ENCODE measurements around the gene PPP1R1B. TPM values are rescaled to one million over a fixed set of nuclear protein-coding genes. Genes with fewer than 3 reads are reported as not detected.

Gene PPP1R1B
- total and polyA plus RNA-seq, 9 of the 15 experiments (the other 6 are each of a cell fraction or from before 2014, with no cell fraction given), result 0.07 to 0.18 (median 0.10) TPM; not detected in 4

DNA sequence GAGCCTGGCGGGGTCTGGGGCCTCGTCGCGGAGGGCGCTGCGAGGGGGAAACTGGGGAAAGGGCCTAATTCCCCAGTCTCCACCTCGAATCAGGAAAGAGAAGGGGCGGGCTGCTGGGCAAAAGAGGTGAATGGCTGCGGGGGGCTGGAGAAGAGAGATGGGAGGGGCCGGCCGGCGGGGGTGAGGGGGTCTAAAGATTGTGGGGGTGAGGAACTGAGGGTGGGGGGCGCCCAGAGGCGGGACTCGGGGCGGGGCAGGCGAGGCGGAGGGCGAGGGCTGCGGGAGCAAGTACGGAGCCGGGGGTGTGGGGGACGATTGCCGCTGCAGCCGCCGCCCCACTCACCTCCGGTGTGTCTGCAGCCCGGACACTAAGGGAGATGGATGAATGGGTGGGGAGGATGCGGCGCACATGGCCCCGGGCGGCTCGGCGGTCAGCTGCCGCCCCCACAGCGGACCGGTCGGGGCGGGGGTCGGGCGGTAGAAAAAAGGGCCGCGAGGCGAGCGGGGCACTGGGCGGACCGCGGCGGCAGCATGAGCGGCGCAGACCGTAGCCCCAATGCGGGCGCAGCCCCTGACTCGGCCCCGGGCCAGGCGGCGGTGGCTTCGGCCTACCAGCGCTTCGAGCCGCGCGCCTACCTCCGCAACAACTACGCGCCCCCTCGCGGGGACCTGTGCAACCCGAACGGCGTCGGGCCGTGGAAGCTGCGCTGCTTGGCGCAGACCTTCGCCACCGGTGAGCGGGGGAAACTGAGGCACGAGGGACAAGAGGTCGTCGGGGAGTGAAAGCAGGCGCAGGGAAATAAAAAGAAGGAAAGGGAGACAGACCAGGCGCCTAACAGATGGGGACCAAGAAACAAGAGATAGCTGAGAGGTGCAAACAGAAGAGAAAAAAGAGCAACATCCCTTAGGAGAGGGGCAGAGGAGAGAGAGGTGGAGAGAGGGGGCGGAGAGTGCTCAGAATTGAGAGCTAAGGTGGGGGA, 41.5 kb downstream of the PPP1R1B start, which contains the start of gene PNMT (continued):
- TF ChIP-seq BCLAF1 (IDR thresholded peaks at IDR 0.05; ENCODE audit: borderline replicate concordance in 1 of 2, control insufficient read depth in 1 of 2, low read depth in 2 of 2, low read length in 1 of 2) (no peak), NR2C2 (CRISPR knock-in tag; IDR thresholded peaks at IDR 0.05) (peak; percentile 73), NR2C2 (tag; IDR thresholded peaks at IDR 0.05) (peak; percentile 80), HNRNPUL1 (IDR thresholded peaks at IDR 0.05; ENCODE audit: low read length) (no peak), MAFF (IDR thresholded peaks at IDR 0.05; ENCODE audit: low read length) (no peak), CBX8 (IDR thresholded peaks at IDR 0.05; ENCODE audit: borderline replicate concordance, extremely low read depth, low read depth, low read length, poor library complexity, severe bottlenecking) (no peak), ZBTB12 (CRISPR knock-in tag; IDR thresholded peaks at IDR 0.05) (no peak), HNRNPK (IDR thresholded peaks at IDR 0.05; ENCODE audit: low read depth, low read length, poor library complexity, severe bottlenecking) (no peak), SAP30 (IDR thresholded peaks at IDR 0.05; ENCODE audit: borderline replicate concordance, insufficient read depth, low read depth, low read length, poor library complexity, severe bottlenecking) (no peak)
- TF ChIP-seq, protein P1, sequence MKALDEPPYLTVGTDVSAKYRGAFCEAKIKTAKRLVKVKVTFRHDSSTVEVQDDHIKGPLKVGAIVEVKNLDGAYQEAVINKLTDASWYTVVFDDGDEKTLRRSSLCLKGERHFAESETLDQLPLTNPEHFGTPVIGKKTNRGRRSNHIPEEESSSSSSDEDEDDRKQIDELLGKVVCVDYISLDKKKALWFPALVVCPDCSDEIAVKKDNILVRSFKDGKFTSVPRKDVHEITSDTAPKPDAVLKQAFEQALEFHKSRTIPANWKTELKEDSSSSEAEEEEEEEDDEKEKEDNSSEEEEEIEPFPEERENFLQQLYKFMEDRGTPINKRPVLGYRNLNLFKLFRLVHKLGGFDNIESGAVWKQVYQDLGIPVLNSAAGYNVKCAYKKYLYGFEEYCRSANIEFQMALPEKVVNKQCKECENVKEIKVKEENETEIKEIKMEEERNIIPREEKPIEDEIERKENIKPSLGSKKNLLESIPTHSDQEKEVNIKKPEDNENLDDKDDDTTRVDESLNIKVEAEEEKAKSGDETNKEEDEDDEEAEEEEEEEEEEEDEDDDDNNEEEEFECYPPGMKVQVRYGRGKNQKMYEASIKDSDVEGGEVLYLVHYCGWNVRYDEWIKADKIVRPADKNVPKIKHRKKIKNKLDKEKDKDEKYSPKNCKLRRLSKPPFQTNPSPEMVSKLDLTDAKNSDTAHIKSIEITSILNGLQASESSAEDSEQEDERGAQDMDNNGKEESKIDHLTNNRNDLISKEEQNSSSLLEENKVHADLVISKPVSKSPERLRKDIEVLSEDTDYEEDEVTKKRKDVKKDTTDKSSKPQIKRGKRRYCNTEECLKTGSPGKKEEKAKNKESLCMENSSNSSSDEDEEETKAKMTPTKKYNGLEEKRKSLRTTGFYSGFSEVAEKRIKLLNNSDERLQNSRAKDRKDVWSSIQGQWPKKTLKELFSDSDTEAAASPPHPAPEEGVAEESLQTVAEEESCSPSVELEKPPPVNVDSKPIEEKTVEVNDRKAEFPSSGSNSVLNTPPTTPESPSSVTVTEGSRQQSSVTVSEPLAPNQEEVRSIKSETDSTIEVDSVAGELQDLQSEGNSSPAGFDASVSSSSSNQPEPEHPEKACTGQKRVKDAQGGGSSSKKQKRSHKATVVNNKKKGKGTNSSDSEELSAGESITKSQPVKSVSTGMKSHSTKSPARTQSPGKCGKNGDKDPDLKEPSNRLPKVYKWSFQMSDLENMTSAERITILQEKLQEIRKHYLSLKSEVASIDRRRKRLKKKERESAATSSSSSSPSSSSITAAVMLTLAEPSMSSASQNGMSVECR (CRISPR knock-in tag; IDR thresholded peaks at IDR 0.05), result 0 out of 2 replicates have a peak, but pooled peaks have one; percentile 37
- TF ChIP-seq, protein P2, sequence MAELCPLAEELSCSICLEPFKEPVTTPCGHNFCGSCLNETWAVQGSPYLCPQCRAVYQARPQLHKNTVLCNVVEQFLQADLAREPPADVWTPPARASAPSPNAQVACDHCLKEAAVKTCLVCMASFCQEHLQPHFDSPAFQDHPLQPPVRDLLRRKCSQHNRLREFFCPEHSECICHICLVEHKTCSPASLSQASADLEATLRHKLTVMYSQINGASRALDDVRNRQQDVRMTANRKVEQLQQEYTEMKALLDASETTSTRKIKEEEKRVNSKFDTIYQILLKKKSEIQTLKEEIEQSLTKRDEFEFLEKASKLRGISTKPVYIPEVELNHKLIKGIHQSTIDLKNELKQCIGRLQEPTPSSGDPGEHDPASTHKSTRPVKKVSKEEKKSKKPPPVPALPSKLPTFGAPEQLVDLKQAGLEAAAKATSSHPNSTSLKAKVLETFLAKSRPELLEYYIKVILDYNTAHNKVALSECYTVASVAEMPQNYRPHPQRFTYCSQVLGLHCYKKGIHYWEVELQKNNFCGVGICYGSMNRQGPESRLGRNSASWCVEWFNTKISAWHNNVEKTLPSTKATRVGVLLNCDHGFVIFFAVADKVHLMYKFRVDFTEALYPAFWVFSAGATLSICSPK (IDR thresholded peaks at IDR 0.05; ENCODE audit: borderline replicate concordance), result 0 out of 2 replicates have a peak, but pooled peaks have one; percentile 46
